Activated CD4-positive, alpha-beta T cell treated with anti-CD3 and anti-CD28 coated beads for 1 hour (primary cell): ENCODE results near the gene PDZK1.
"Not testable (repeated sequence)": the region's sequence is repeated elsewhere in the genome, so short reads cannot be mapped to it uniquely, and the experiment has no call there.

Experiments used
- DNase-seq: peaks from one replicate; pipeline ENCODE4 v3.0.0-alpha.2; 2020

PDZK1 gene

DNA sequence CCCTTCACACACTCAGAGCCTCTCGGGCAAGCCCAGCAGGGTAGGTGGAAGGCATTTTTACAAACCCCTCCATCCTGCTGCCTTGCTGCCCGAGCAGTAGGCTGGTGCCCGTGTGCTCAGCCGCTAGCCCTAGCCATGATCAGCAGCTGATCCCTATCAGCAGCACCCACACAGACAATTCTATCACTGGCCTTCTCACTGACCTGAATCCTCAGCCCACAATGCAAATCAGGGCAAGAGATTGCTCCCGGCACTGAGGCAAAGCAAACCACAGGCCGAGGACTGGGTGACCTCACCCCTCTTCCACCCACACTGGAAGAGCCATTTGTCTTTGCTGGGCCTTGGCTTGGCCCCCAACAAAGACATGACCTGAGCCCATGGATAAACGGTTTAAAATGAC is 895 bp upstream of the PDZK1 start:
- DNase-seq: no peak

DNA sequence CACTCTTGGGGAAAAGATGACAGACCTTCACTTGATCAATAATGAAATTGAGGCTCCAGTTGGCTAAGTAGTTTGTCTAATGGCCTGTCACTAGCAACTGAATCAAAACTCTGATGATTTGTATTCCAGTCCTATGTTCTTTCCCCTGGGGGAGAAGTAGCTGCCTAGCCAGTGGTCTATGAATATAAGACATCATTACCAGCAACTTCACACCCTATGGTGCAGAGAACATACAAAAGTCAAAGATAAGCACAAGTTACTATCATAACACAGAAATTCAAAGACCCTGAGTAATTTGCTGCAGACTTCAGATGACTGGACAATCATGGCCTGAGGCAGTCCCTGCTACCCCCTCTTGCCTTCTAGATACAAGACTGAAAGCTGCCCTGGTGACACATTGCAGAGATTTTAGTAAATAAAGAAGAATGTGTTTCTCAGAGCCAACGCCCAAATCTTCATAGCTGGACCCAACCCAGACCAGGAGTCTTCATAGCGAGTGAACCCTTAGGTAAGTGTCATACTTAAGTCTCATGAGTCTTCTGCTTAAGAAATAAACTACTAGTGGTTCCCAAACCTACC is 993 bp downstream of the PDZK1 start:
- DNase-seq: no peak

DNA sequence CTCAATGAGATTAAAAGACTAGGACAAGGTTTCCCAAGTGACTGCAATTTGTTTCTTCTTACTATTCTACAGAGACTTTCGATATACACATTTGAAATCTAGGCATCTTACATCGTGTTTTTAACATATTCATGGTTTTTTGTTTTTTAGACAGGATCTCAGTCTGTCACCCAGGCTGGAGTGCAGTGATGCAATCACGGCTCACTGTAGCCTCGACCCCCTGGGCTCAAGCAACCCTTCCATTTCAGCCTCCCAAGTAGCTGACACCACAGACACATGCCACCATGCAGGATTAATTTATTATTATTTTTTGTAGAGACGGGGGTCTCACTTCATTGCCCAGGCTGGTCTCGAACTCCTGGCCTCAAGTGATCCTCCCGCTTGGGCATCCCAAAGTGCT is 1.5 kb downstream of the PDZK1 start:
- no peak for DNase-seq

DNA sequence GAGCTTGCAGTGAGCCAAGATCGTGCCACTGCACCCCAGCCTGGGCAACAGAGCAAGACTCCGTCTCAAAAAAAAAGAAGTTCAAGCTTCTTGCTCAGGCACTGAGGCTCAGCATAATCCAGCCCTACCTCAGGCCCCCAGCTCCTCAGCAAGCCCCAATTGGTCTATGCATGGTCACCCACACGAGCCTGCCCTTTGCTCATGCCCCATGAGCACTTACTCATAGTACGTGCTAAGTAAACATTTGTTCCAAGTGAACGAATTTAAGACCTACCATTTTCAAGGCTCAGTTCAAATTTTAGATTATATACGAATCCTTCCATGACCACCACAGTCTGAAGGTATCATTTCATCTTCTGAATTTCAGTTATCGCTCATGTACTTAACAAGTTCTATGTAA is 4.3 kb downstream of the PDZK1 start:
- no peak for DNase-seq

DNA sequence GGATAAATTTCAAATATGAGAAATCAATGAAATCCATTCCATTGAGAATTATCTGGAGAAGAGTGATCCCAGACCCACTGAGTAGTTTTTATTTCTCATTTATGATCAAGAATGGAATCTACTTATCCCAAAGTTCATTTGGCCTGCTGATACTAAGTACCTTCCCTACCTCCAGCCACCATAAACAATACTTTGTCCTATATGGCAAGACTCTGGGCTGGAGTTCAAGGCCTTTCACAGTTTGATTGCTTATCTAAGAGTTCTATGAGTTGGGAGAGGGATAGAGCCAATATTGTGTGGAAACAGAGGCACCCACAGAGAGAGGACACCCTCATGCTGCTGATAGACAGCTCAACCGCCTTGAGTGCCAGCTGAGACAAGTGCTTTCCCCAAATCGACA is 5.1 kb downstream of the PDZK1 start:
- no peak for DNase-seq

- no peak for DNase-seq
Observed at GRCh38 chr1:145701306-145701862, 5.8 kb downstream of the PDZK1 start.

- DNase-seq: no peak
Observed at GRCh38 chr1:145696630-145696960, 10.6 kb downstream of the PDZK1 start.

GRCh38 chr1:145695821-145696629 is 11.1 kb downstream of the PDZK1 start:
- no peak for DNase-seq

- DNase-seq: no peak
Observed at GRCh38 chr1:145692785-145693443, 14.3 kb downstream of the PDZK1 start.

DNA sequence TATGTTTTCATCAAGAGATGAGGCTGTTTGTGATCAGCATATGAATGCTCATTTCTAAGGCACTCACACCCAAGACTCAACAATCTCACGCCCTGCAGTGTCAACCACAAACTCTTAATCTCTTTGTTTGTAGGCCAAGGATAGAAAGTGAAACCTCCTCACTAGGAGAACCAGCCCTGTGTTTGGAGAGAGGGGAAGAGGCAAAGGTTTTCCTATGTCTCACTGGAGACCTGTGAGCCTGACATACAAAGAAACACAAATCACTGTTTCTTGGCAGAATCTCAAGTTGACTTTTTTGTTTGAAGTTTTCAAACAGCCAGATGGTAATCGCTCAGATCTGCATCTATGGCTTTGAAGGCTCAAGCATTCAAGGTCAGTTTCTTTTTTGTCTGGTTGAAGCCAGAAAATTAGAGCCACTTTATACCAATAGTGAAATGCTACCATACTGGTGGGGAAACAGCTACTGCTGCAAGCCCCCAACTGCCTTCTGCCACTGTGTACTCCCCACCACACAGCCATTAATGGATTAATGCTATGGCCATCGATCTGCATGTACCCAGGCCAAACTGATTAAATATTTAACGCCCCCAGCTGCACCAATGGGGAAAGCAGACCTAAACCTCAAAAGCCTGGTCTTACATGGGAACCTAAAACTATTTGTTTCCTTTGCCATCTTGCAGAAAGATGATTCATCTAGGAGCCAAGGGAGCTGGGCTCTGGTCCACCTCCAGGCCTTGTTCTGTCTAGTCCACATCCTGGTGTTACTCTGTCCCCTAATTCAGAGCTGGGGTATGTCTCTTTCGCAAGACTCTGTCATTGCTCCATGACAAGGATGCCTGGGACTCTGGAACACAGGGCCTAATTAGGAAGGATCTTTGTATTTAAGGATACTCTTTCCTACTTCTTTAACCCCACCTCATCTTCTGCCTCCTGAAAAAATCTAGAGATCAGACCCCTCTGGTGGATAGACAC is 16.3 kb downstream of the PDZK1 start:
- no peak for DNase-seq

DNA sequence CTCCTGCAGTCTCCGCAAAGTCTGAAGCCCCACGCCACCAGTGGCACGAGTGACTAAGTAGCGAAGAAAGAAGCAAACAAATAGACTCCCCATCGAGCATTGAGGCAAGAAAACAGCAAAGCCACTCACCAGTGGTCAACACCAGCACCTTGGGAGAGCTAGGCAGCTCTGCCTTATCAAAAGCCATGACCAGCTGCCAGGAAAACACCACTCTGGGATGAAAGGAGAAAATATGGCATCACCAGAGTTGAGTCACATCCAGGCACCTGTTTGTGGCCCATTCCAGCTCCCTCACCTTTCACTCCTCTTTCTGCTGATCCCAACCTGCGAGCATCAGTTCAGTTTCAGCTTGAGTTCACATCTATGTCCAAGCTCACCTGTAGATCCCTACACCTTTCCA is 17.2 kb downstream of the PDZK1 start:
- no peak for DNase-seq

DNA sequence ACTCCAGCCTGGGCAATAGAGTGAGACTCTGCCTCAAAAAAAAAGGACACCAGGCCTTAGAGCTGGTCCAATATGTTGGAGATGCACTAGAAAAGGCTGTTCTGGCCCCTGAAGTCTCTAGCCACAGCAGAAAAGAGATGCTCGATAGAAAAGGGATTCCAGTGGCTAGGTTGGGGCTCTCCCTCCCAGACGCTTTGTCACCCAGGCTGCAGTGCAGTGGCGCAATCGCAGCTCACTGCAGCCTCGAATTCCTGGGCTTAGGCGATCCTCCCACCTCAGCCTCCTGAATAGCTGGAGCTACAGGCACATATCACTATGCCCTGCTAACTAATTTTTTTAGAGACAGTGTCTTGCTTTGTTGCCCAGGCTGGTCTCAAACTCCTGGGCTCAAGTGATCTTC is 18.2 kb downstream of the PDZK1 start:
- DNase-seq: no peak

DNA sequence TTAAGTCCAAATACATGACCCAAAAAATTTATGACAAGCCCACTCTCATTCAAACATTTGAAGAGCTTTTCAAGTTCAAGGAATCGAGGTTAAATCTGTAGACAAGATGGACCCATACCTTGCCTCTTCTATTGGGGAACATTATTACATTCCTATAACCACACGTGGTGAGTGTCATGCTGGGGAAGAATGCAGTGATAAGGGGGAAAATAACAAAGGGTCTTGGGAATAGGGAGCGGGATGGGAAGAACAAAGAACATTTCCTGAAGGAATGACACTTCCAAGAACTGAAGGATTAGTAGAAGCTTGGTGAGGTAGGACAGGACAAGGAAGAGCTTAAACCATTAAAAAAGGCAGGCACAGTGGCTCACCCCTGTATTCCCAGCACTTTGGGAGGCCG is 18.8 kb downstream of the PDZK1 start:
- DNase-seq: no peak

DNA sequence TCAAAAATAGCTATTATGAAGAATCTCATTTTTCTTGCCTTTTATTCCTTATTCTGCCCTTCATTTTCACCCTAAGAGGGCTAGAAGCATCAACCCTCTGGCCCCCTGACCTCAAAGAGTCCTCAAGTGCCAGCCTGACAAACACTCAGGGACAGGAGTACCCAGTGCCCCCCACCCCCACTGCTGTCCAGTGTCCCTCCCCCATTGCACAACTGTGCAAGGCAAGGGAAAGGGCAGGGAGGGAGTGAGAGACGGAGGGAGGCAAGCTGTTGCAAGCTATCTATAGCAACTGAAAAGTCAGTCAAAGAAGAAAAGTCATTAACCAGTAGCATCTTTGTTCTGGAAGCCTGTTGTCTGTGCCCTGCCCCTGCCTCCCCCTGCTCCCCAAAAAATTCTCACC is 21.1 kb downstream of the PDZK1 start:
- DNase-seq: not testable (repeated sequence)

GRCh38 chr1:145684858-145685257 is 22.3 kb downstream of the PDZK1 start:
- not testable (repeated sequence) for DNase-seq

GRCh38 chr1:145673217-145673616 is 34.0 kb downstream of the PDZK1 start:
- DNase-seq: not testable (repeated sequence)

- not testable (repeated sequence) for DNase-seq
Observed at GRCh38 chr1:145670995-145671745, 36.0 kb downstream of the PDZK1 start.

- not testable (repeated sequence) for DNase-seq
Observed at GRCh38 chr1:145665015-145665414, 42.2 kb downstream of the PDZK1 start.

DNA sequence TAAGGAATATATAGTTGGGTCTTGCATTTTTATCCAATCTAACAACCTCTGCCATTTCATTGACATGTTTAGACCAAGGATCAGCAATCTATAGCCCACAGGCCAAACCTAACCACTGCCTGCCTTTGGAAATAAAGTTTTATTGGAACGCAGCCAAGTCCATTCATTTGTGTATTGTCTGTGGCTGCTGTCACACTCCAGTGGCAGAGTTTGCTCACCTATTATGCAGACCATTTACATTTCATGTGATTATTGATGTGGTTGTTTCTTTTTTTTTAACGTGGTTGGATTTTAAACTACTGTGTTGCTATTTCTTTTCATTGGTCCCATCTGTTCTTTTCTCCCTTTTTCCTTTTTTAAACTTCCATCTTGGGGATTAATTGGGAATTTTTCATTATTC is 44.7 kb downstream of the PDZK1 start:
- not testable (repeated sequence) for DNase-seq

GRCh38 chr1:145656245-145656943 is 50.8 kb downstream of the PDZK1 start:
- DNase-seq: not testable (repeated sequence)

DNA sequence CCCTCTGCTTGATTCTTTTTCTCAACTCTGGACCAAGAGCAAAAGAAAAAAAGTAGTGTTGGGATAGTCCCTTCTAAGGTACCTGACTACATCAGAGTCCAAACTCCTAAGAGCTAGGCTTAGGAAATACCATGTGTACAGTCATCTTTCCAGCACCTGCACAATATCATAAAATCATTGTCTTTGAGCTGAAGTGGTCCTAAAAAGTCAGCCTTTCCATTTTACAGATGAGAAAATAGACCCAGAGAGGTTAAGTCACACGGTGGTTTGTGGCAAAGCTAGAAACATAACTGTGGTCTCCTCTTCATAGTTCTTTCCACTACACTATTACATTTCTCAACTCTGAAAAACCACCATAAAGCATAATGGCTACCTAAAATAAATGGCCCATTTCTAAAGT is 63.2 kb downstream of the PDZK1 start:
- not testable (repeated sequence) for DNase-seq
